ENCODE results near the gene THSD4. TPM values are rescaled to one million over a fixed set of nuclear protein-coding genes. Genes with fewer than 3 reads are reported as not detected.

Gene THSD4
- total RNA-seq, 2 donors from 2014 or later, result not detected

GRCh38 chr15:71730277-71731144, 615.2 kb downstream of the THSD4 start:
- Mint-ChIP-seq H3K4me3 (no peak overlapping the region), H3K27ac (no peak overlapping the region), H3K36me3 (no peaks in the 10 kb centered on the region), H3K27me3 (peaks cover 6 to 7% of the 10 kb centered on the region in 2 donors), H3K9me3 (no peaks in the 10 kb centered on the region), H3K4me1 (ENCODE audit: low read depth in 2 of 2) (no peaks in the 10 kb centered on the region)
- peak in 1 of 2 donors; percentile 54 for ATAC-seq
- DNase-seq (ENCODE audit: low spot score), result no peak

DNA sequence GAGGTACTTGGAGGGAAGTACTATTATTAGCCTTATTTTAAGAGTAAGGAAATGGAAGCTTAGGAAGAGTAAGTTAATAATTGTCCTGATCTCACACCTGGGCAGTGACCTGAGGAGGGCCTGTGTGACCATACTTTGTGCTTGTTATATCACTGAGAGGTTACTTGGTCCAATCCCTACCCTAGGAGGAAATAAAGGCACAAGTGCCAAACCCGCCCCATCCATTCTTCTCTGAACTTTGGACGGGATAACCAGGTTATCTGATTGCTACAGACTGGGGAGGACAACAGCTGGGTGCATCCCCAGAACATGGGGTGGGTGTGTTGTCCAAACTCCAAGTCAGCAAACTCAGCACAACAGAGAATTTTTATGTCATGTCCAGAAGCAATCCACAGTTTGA, 617.4 kb downstream of the THSD4 start:
- no peaks in the 10 kb centered on the region for H3K4me1 Mint-ChIP-seq (ENCODE audit: low read depth in 2 of 2)

DNA sequence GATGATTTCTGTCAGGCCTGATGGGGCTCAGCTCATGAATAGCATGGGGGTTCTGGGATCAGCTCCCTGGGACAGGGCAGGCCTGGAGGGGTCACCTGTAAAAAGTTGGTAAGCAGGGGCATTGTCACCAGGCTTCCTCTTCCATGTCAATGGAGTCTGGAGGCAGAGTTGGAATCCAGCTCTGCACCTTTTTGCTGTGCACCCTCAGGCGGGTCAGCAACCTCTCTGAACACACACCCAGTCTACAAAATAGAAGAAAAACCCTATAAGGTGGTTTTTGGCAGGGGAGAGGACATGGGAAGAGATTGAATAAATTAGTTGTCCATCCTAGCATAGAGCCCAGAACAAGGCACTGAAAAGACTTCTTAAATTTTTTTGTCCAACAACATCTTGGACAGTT, 617.9 kb downstream of the THSD4 start:
- Mint-ChIP-seq H3K36me3 (no peaks in the 10 kb centered on the region), H3K4me3 (no peak overlapping the region), H3K4me1 (ENCODE audit: low read depth in 2 of 2) (no peaks in the 10 kb centered on the region), H3K9me3 (no peaks in the 10 kb centered on the region), H3K27ac (no peak overlapping the region), H3K27me3 (peaks cover 7 to 10% of the 10 kb centered on the region in 2 donors)
- ATAC-seq, result no peak
- no peak for DNase-seq (ENCODE audit: low spot score)

More for the DNA sequence above, 617.4 kb downstream of the THSD4 start:
- no peak for ATAC-seq
- H3K27ac Mint-ChIP-seq, result no peak overlapping the region
- H3K27me3 Mint-ChIP-seq, result peaks cover 7 to 10% of the 10 kb centered on the region in 2 donors
- DNase-seq (ENCODE audit: low spot score), result no peak
- H3K36me3 Mint-ChIP-seq, result no peaks in the 10 kb centered on the region
- no peak overlapping the region for H3K4me3 Mint-ChIP-seq
- no peaks in the 10 kb centered on the region for H3K9me3 Mint-ChIP-seq

DNA sequence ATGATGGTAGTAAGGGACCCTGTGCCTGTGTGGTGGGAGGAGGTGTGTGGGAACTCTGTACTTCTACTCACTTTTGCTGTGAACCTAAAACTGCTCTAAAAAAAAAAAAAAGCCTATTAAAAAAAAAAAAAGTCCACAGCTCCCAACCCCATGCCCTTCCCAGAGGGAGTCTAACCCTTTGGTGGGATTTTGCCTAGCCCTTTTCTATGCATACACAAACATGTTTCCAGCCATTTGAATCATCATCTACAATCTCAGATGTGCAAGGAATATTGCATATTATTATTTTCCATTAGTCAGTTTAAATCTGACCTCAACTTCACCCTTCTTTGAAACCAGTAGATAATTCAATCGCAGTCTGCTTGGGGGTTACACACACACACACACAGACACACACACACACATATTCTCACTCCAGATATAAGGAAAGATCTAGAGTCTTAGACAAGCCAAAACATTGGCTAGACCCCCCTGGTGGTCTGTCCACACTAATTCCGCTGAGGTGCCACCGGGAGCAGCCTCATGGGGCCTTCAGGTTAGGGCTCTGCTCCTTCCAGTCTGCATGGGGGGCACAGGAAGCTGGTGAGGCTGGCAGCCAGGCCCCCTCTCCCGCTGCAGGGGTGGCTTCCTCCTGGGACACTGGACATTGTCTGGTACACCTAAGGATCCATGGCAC, 619.6 kb downstream of the THSD4 start:
- Mint-ChIP-seq H3K9me3 (no peaks in the 10 kb centered on the region), H3K4me3 (no peak overlapping the region), H3K36me3 (no peaks in the 10 kb centered on the region), H3K27me3 (peaks cover 7 to 10% of the 10 kb centered on the region in 2 donors), H3K27ac (no peak overlapping the region), H3K4me1 (ENCODE audit: low read depth in 2 of 2) (no peaks in the 10 kb centered on the region)
- no peak for DNase-seq (ENCODE audit: low spot score)
- peak in 1 of 2 donors; percentile 33 for ATAC-seq

DNA sequence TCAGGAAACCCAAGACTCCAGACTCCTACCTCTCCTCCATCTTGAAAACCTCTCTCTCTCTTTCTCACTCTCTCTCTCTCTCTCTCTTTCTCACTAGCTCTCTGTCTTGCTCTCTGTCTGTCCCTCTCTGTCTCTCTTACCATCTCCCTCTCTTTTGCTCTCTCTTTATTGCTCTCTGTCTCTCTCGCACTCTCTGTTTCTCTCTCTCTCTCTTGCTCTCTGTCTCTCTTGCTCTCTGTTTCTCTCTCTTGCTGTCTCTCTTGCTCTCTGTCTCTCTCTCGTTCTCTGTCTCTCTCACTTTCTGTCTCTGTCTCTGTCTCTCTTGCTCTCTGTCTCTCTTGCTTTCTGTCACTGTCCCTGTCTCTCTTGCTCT, 620.1 kb downstream of the THSD4 start:
- Mint-ChIP-seq H3K27me3 (peaks cover 7 to 10% of the 10 kb centered on the region in 2 donors), H3K36me3 (no peaks in the 10 kb centered on the region), H3K9me3 (no peaks in the 10 kb centered on the region), H3K4me1 (ENCODE audit: low read depth in 2 of 2) (no peaks in the 10 kb centered on the region), H3K4me3 (no peak overlapping the region), H3K27ac (no peak overlapping the region)
- ATAC-seq, result no peak
- no peak for DNase-seq (ENCODE audit: low spot score)

- Mint-ChIP-seq H3K27me3 (peaks cover 7 to 13% of the 10 kb centered on the region in 2 donors), H3K4me1 (ENCODE audit: low read depth in 2 of 2) (no peaks in the 10 kb centered on the region), H3K4me3 (no peak overlapping the region), H3K9me3 (no peaks in the 10 kb centered on the region), H3K27ac (no peak overlapping the region), H3K36me3 (no peaks in the 10 kb centered on the region)
- no peak for DNase-seq (ENCODE audit: low spot score)
- ATAC-seq, result no peak
Measured at GRCh38 chr15:71736286-71736947, 621.1 kb downstream of the THSD4 start.

DNA sequence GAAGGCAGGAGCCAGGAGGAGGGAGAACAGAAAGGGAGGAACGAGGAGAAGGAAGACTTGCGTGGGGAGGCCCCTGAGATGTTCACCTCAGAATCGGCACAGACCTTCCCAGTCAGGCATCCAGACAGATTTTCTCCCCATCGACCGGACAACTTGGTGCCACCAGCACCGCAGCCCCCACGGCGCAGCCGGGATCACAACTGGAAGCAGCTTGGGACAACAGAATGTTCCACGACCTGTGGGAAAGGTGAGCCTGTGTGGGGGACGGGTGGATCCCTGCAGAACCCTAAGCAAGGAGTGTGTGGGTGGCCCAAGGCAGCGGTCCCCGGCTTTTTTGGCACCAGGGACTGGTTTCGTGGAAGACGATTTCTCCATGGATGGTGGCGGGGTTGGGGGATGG, 622.5 kb downstream of the THSD4 start:
- Mint-ChIP-seq H3K4me3 (no peak overlapping the region), H3K27ac (no peak overlapping the region), H3K36me3 (no peaks in the 10 kb centered on the region), H3K4me1 (ENCODE audit: low read depth in 2 of 2) (no peaks in the 10 kb centered on the region), H3K27me3 (peaks cover 0 to 9% of the 10 kb centered on the region in 2 donors), H3K9me3 (no peaks in the 10 kb centered on the region)
- ATAC-seq (no peak), DNase-seq (ENCODE audit: low spot score) (no peak)

GRCh38 chr15:71739355-71739754, 624.1 kb downstream of the THSD4 start:
- DNase-seq (ENCODE audit: low spot score) (no peak), ATAC-seq (no peak)
- peaks cover 7 to 9% of the 10 kb centered on the region in 2 donors for H3K27me3 Mint-ChIP-seq

DNA sequence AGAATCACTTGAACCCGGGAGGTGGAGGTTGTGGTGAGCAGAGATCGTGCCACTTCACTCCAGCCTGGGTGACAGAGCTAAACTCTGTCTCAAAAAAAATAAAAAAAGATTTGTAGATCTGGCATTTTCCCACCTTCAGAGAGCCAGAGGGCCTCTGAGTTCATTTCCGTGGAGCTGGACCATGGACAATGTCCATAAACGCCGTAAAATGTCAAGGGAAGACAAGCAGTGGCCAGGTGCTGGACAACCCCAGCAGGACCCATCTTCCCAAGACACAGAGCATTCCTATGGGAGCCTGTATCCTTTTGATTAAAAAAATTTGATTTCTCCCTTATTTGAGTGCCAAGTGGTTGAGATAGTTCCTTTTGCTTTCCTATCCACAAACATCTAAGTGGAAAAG, 627.7 kb downstream of the THSD4 start:
- DNase-seq (ENCODE audit: low spot score), result no peak
- H3K9me3 Mint-ChIP-seq, result no peaks in the 10 kb centered on the region

More at GRCh38 chr15:71739355-71739754, 624.1 kb downstream of the THSD4 start:
- Mint-ChIP-seq H3K4me1 (ENCODE audit: low read depth in 2 of 2) (peaks cover 0 to 3% of the 10 kb centered on the region in 2 donors), H3K36me3 (no peaks in the 10 kb centered on the region), H3K27ac (no peak overlapping the region), H3K4me3 (no peak overlapping the region), H3K9me3 (no peaks in the 10 kb centered on the region)

GRCh38 chr15:71743861-71744382, 628.7 kb downstream of the THSD4 start:
- Mint-ChIP-seq H3K9me3 (no peaks in the 10 kb centered on the region), H3K4me1 (ENCODE audit: low read depth in 2 of 2) (peaks cover 0 to 3% of the 10 kb centered on the region in 2 donors), H3K27ac (no peak overlapping the region), H3K4me3 (no peak overlapping the region), H3K27me3 (peaks cover 7 to 12% of the 10 kb centered on the region in 2 donors), H3K36me3 (no peaks in the 10 kb centered on the region)
- ATAC-seq, result no peak
- peak; percentile 71 for DNase-seq (ENCODE audit: low spot score)

More for the DNA sequence above, 627.7 kb downstream of the THSD4 start:
- no peak for ATAC-seq
- Mint-ChIP-seq H3K27me3 (peaks cover 7 to 11% of the 10 kb centered on the region in 2 donors), H3K4me3 (no peak overlapping the region), H3K27ac (no peak overlapping the region), H3K4me1 (ENCODE audit: low read depth in 2 of 2) (peaks cover 0 to 3% of the 10 kb centered on the region in 2 donors), H3K36me3 (no peaks in the 10 kb centered on the region)

DNA sequence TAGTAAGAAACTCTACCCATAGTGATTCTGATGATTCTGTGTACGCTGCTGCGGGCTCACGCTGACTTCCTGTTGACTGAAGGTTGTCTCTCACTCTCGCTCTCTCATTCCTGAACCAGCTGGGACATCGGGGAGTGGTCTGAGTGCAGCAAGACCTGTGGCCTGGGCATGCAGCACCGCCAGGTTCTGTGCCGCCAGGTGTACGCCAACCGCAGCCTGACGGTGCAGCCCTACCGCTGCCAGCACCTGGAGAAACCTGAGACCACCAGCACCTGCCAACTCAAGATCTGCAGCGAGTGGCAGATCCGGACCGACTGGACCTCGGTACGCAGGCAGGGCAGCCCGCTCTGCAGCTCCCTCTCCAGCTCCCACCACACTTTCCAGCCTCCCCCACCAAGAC, 631.4 kb downstream of the THSD4 start:
- Mint-ChIP-seq H3K4me3 (no peak overlapping the region), H3K27me3 (peaks cover 4 to 12% of the 10 kb centered on the region in 2 donors), H3K36me3 (no peaks in the 10 kb centered on the region), H3K9me3 (no peaks in the 10 kb centered on the region), H3K4me1 (ENCODE audit: low read depth in 2 of 2) (peaks cover 0 to 3% of the 10 kb centered on the region in 2 donors), H3K27ac (no peak overlapping the region)
- DNase-seq (ENCODE audit: low spot score), result no peak
- ATAC-seq, result peak in 1 of 2 donors; percentile 28

- H3K4me1 Mint-ChIP-seq (ENCODE audit: low read depth in 2 of 2), result peaks cover 0 to 3% of the 10 kb centered on the region in 2 donors
- ATAC-seq, result peak; percentile 40 to 43
- DNase-seq (ENCODE audit: low spot score), result no peak
- no peaks in the 10 kb centered on the region for H3K36me3 Mint-ChIP-seq
- H3K27me3 Mint-ChIP-seq, result peaks cover 2 to 12% of the 10 kb centered on the region in 2 donors
- H3K4me3 Mint-ChIP-seq, result no peak overlapping the region
- no peak overlapping the region for H3K27ac Mint-ChIP-seq
- H3K9me3 Mint-ChIP-seq, result no peaks in the 10 kb centered on the region
Measured at GRCh38 chr15:71747128-71748083, 632.1 kb downstream of the THSD4 start.

DNA sequence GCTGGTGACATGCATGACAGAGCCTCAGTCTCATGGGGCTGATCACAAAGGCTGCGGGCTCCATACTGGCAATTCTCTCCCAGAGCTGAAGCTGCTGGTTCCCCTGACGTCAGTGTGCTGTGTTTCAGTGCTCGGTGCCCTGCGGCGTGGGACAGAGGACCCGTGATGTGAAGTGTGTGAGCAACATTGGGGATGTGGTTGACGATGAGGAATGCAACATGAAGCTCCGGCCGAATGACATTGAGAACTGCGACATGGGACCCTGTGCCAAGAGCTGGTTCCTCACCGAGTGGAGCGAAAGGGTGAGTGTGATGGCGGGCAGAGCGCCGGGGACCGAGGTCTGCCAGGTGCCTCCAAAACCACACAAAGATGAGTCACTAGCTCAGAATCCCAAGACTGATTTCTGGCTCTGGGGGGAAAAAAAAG, 633.0 kb downstream of the THSD4 start:
- Mint-ChIP-seq H3K36me3 (no peaks in the 10 kb centered on the region), H3K4me1 (ENCODE audit: low read depth in 2 of 2) (peaks cover 0 to 6% of the 10 kb centered on the region in 2 donors), H3K27ac (no peak overlapping the region), H3K4me3 (no peak overlapping the region), H3K9me3 (no peaks in the 10 kb centered on the region), H3K27me3 (peaks cover 2 to 12% of the 10 kb centered on the region in 2 donors)
- ATAC-seq (no peak), DNase-seq (ENCODE audit: low spot score) (no peak)

Data from natural killer cell treated with Interleukin-12 subunit alpha and Interleukin-12 subunit beta and Interleukin-15 and Interleukin-18, amount 100 ng/mL, for 72 hours (primary cell).